HG03432 (cell line): Measurements from ENCODE around the gene MAP1B.

Experiments
- ATAC-seq: cut with Tn5 transposase; IDR thresholded peaks from one replicate; pipeline ENCODE4 v1.9.1; 2021; ENCODE audit warnings: mild to moderate bottlenecking, moderate library complexity; ENCODE audit not compliant: unreplicated experiment

MAP1B gene

GRCh38 chr5:72245951-72246532 is 138.8 kb downstream of the MAP1B start:
- ATAC-seq: no peak

- no peak for ATAC-seq
Measured at GRCh38 chr5:72246954-72247442, 139.7 kb downstream of the MAP1B start.

GRCh38 chr5:72248410-72248981 is 141.2 kb downstream of the MAP1B start:
- no peak for ATAC-seq

GRCh38 chr5:72251386-72251785 is 144.1 kb downstream of the MAP1B start:
- no peak for ATAC-seq

GRCh38 chr5:72252008-72252407 is 144.7 kb downstream of the MAP1B start:
- ATAC-seq: no peak

- no peak for ATAC-seq
Measured at GRCh38 chr5:72252574-72253155, 145.4 kb downstream of the MAP1B start.

GRCh38 chr5:72255237-72255636 is 148.0 kb downstream of the MAP1B start:
- no peak for ATAC-seq

- no peak for ATAC-seq
Measured at GRCh38 chr5:72255670-72256069, 148.4 kb downstream of the MAP1B start.

GRCh38 chr5:72256536-72256935 is 149.3 kb downstream of the MAP1B start:
- no peak for ATAC-seq
